ENCODE measurements around the gene SH2B3.
"Not testable (repeated sequence)": the region's sequence is repeated elsewhere in the genome, so short reads cannot be mapped to it uniquely, and the experiment has no call there.

SH2B3 gene

GRCh38 chr12:111405859-111406473, at the start of gene SH2B3:
Gene SH2B3 (plus strand): TSS chr12:111405923. CDS start chr12:111418146, 12,223 bp downstream.
- in situ Hi-C loops (cut with MboI; ENCODE audit: low sequenced_read_pairs) = no loop called here

GRCh38 chr12:111359231-111359913, 46.4 kb upstream of the SH2B3 start:
- in situ Hi-C loops (cut with MboI; ENCODE audit: low sequenced_read_pairs) = no loop called here

- in situ Hi-C loops (cut with MboI; ENCODE audit: low sequenced_read_pairs) = no loop called here
These were observed 45.8 kb upstream of the SH2B3 start for GRCh38 chr12:111359914-111360276.

GRCh38 chr12:111360325-111360930, 45.3 kb upstream of the SH2B3 start:
- in situ Hi-C loops (cut with MboI; ENCODE audit: low sequenced_read_pairs) = no loop called here

GRCh38 chr12:111361073-111361716, 44.5 kb upstream of the SH2B3 start:
- in situ Hi-C loops (cut with MboI; ENCODE audit: low sequenced_read_pairs) = no loop called here

- in situ Hi-C loops (cut with MboI; ENCODE audit: low sequenced_read_pairs) = no loop called here
These were observed 43.8 kb upstream of the SH2B3 start for GRCh38 chr12:111361717-111362576.

- in situ Hi-C loops (cut with MboI; ENCODE audit: low sequenced_read_pairs) = no loop called here
These were observed 42.8 kb upstream of the SH2B3 start for GRCh38 chr12:111362687-111363475.

- in situ Hi-C loops (cut with MboI; ENCODE audit: low sequenced_read_pairs) = no loop called here
These were observed 42.1 kb upstream of the SH2B3 start for GRCh38 chr12:111363578-111363977.

- in situ Hi-C loops (cut with MboI; ENCODE audit: low sequenced_read_pairs) = no loop called here
These were observed 39.6 kb upstream of the SH2B3 start for GRCh38 chr12:111366075-111366474.

GRCh38 chr12:111366583-111366982, 39.1 kb upstream of the SH2B3 start:
- in situ Hi-C loops (cut with MboI; ENCODE audit: low sequenced_read_pairs) = no loop called here

GRCh38 chr12:111367661-111368221, 38.0 kb upstream of the SH2B3 start:
- in situ Hi-C loops (cut with MboI; ENCODE audit: low sequenced_read_pairs) = no loop called here

- in situ Hi-C loops (cut with MboI; ENCODE audit: low sequenced_read_pairs) = no loop called here
These were observed 37.4 kb upstream of the SH2B3 start for GRCh38 chr12:111368291-111368787.

- in situ Hi-C loops (cut with MboI; ENCODE audit: low sequenced_read_pairs) = no loop called here
These were observed 36.8 kb upstream of the SH2B3 start, which contains the start of gene PHETA1 for GRCh38 chr12:111368788-111369495. Gene PHETA1 (minus strand): TSS chr12:111369095. CDS start chr12:111363427, 5,668 bp downstream.

- in situ Hi-C loops (cut with MboI; ENCODE audit: low sequenced_read_pairs) = no loop called here
These were observed 36.1 kb upstream of the SH2B3 start for GRCh38 chr12:111369496-111370220.

GRCh38 chr12:111373231-111373630, 32.5 kb upstream of the SH2B3 start:
- in situ Hi-C loops (cut with MboI; ENCODE audit: low sequenced_read_pairs) = not testable (repeated sequence)

- in situ Hi-C loops (cut with MboI; ENCODE audit: low sequenced_read_pairs) = no loop called here
These were observed 28.3 kb upstream of the SH2B3 start for GRCh38 chr12:111377440-111377839.

GRCh38 chr12:111379942-111380554, 25.7 kb upstream of the SH2B3 start:
- in situ Hi-C loops (cut with MboI; ENCODE audit: low sequenced_read_pairs) = no loop called here

GRCh38 chr12:111384596-111384995, 21.1 kb upstream of the SH2B3 start:
- in situ Hi-C loops (cut with MboI; ENCODE audit: low sequenced_read_pairs) = no loop called here
